Transverse colon (tissue), 4 donors: ENCODE data around the gene LCNL1. TPM values are rescaled to one million over a fixed set of nuclear protein-coding genes. Genes with fewer than 3 reads are reported as not detected.

ENCODE experiments used
- DNase-seq: peaks from one replicate; pipeline ENCODE4 v3.0.0-alpha.2; 2019
- H3K27ac ChIP-seq, 4 donors: fragments of 200-600 bp; sonication (generic); 2 replicates each; pipeline ENCODE4 v1.5.1; 2016 to 2018; ENCODE audit warnings: inconsistent platforms in 4 of 4
- H3K27me3 ChIP-seq: fragments of 200-600 bp; sonication (generic); 2 replicates; pipeline ENCODE4 v1.5.1; 2017; ENCODE audit warnings: inconsistent platforms
- H3K36me3 ChIP-seq, 4 donors: fragments of 200-600 bp; sonication (generic); 2 replicates each; pipeline ENCODE4 v1.5.1; 2017 to 2019; ENCODE audit warnings: inconsistent platforms in 4 of 4
- H3K4me1 ChIP-seq, 4 donors: fragments of 200-600 bp; sonication (generic); 2 replicates each; pipeline ENCODE4 v1.5.1; 2017 to 2020; ENCODE audit warnings: inconsistent platforms in 4 of 4
- H3K4me3 ChIP-seq, 4 donors: fragments of 200-600 bp; sonication (generic); 1 replicate in 1 of 4; 2 replicates in 3 of 4; pipeline versions ENCODE4 v1.5.1 to v1.6.1; 2017 to 2019; ENCODE audit warnings: inconsistent platforms in 4 of 4
- H3K9me3 ChIP-seq, 2 donors: fragments of 200-600 bp; sonication (generic); 2 replicates each; pipeline ENCODE4 v1.5.1; 2017 to 2019; ENCODE audit warnings: inconsistent platforms in 2 of 2
- CTCF ChIP-seq, 5 experiments: fragments of 200-600 bp in 3 of 5; fragments of 450-650 bp in 2 of 5; sonication (generic) in 3 of 5; IDR thresholded peaks; 1 replicate in 2 of 5; 2 replicates in 3 of 5; pipeline ENCODE4 v1.5.1; 2016 to 2017; ENCODE audit warnings: antibody characterized with exemption in 5 of 5, inconsistent platforms in 3 of 5, mild to moderate bottlenecking in 2 of 5, moderate library complexity in 1 of 5
- EP300 ChIP-seq: sonication (generic); formaldehyde crosslinking; IDR thresholded peaks from one replicate; pipeline ENCODE4 v1.6.1; 2017; ENCODE audit warnings: antibody characterized with exemption, low read depth
- POLR2A ChIP-seq: fragments of 450-650 bp; IDR thresholded peaks from one replicate; pipeline ENCODE4 v1.6.1; 2016; ENCODE audit warnings: antibody characterized with exemption, mild to moderate bottlenecking, moderate library complexity
- POLR2AphosphoS5 ChIP-seq, 3 donors: sonication (generic); formaldehyde crosslinking; IDR thresholded peaks; one replicate each; pipeline ENCODE4 v1.6.1; 2016; ENCODE audit warnings: antibody characterized with exemption in 3 of 3
- WGBS, 2 donors: methylation state at CpG; one replicate each; pipeline ENCODE4 v1.1.5; 2018; ENCODE audit warnings: low coverage in 1 of 2; 5-methylcytosine and 5-hydroxymethylcytosine counted together
- in situ Hi-C, 4 donors: fragments of 200-750 bp; cut with MboI; loops; one replicate each; pipeline versions ENCODE4 v1.15.0 to v1.15.1; 2017; ENCODE audit warnings: low sequenced_read_pairs in 3 of 4, low pct_ligation_motif_present in 1 of 4, low pct_unique_long_range_greater_than_20kb in 1 of 4
- intact Hi-C: fragments of 100-400 bp; cut with DNase I; formaldehyde crosslinking; loops from one replicate; pipeline ENCODE4 v1.15.1; 2023; ENCODE audit warnings: low total_unique reads
- total RNA-seq, 4 donors: library from RNA; depleted of rRNA; stranded (reverse); fragments of >200 nt; gene quantifications; one replicate each; pipeline ENCODE4 v1.1.0, GENCODE V29; 2016

The LCNL1 gene
- total RNA-seq, 4 donors from 2014 or later = 0.27 to 0.75 TPM; not detected in 2

- no peaks in the 10 kb centered on the region for H3K4me1 ChIP-seq
- H3K4me3 ChIP-seq = no peak overlapping the region
- H3K27me3 ChIP-seq = no peaks in the 10 kb centered on the region
- H3K36me3 ChIP-seq = peaks cover 0 to 24% (median 12%) of the 10 kb centered on the region in 4 donors
- in situ Hi-C loops (no loop called here), intact Hi-C loops (no loop called here)
- no peak overlapping the region for H3K27ac ChIP-seq
- TF ChIP-seq POLR2AphosphoS5 (IDR thresholded peaks at IDR 0.05) (no peak), CTCF (IDR thresholded peaks at IDR 0.05) (no peak), EP300 (no peak), POLR2A (no peak)
- no peaks in the 10 kb centered on the region for H3K9me3 ChIP-seq
- no peak for DNase-seq
- 75 to 88% methylated on average over 2 to 13 of the region's 15 CpGs for WGBS, 2 donors
Observed at GRCh38 chr9:136937186-136938001, 45.4 kb upstream of the LCNL1 start.

GRCh38 chr9:136939431-136939995, 43.3 kb upstream of the LCNL1 start:
- no peak for DNase-seq
- H3K27ac ChIP-seq = no peak overlapping the region
- 88 to 90% methylated on average over 5 to 28 of the region's 28 CpGs for WGBS, 2 donors

GRCh38 chr9:136939996-136940525, 42.7 kb upstream of the LCNL1 start:
- H3K27ac ChIP-seq = no peak overlapping the region
- no peaks in the 10 kb centered on the region for H3K9me3 ChIP-seq
- peaks cover 7 to 16% (median 13%) of the 10 kb centered on the region in 4 donors for H3K4me1 ChIP-seq
- TF ChIP-seq POLR2A (no peak), POLR2AphosphoS5 (IDR thresholded peaks at IDR 0.05) (peak in 1 of 3 donors; percentile 16)
- 69% methylated on average over 12 of the region's 16 CpGs; no CpG with 5 or more reads in 1 of the 2 donors for WGBS, 2 donors
- intact Hi-C loops (loop anchor here (10.0 kb wide), 1 partner anchor 75 kb away; the partner anchor contains the start of gene EDF1), in situ Hi-C loops (no loop called here)
- no peaks in the 10 kb centered on the region for H3K27me3 ChIP-seq
- H3K4me3 ChIP-seq = no peak overlapping the region
- H3K36me3 ChIP-seq = peaks cover 0 to 26% (median 14%) of the 10 kb centered on the region in 4 donors
- no peak for DNase-seq

More at GRCh38 chr9:136939431-136939995, 43.3 kb upstream of the LCNL1 start:
- no peak for TF ChIP-seq POLR2AphosphoS5 (IDR thresholded peaks at IDR 0.05)
- TF ChIP-seq POLR2A = no peak
- TF ChIP-seq EP300 = no peak
- TF ChIP-seq CTCF (IDR thresholded peaks at IDR 0.05) = no peak
- in situ Hi-C loops (no loop called here), intact Hi-C loops (no loop called here)
- peaks cover 7 to 12% (median 9%) of the 10 kb centered on the region in 4 donors for H3K4me1 ChIP-seq
- H3K4me3 ChIP-seq = no peak overlapping the region
- H3K36me3 ChIP-seq = peaks cover 0 to 26% (median 14%) of the 10 kb centered on the region in 4 donors
- H3K27me3 ChIP-seq = no peaks in the 10 kb centered on the region
- no peaks in the 10 kb centered on the region for H3K9me3 ChIP-seq

- Histone ChIP-seq H3K36me3 (peaks cover 0 to 26% (median 14%) of the 10 kb centered on the region in 4 donors), H3K27me3 (no peaks in the 10 kb centered on the region), H3K27ac (no peak overlapping the region), H3K4me3 (no peak overlapping the region), H3K9me3 (no peaks in the 10 kb centered on the region), H3K4me1 (peaks cover 7 to 16% (median 13%) of the 10 kb centered on the region in 4 donors)
- in situ Hi-C loops = no loop called here
- WGBS, 2 donors = 89% methylated on average over 30 of the region's 42 CpGs; no CpG with 5 or more reads in 1 of the 2 donors
- no peak for TF ChIP-seq CTCF (IDR thresholded peaks at IDR 0.05)
- no peak for TF ChIP-seq POLR2A
- no peak for TF ChIP-seq EP300
- no peak for TF ChIP-seq POLR2AphosphoS5 (IDR thresholded peaks at IDR 0.05)
- intact Hi-C loops = loop anchor here (10.0 kb wide), 1 partner anchor 76 kb away; the partner anchor contains the start of gene EDF1
- no peak for DNase-seq
Observed at GRCh38 chr9:136940526-136941230, 42.1 kb upstream of the LCNL1 start.
